Fibroblast of the aortic adventitia (primary cell): ENCODE results near the gene EVA1C. TPM values are rescaled to one million over a fixed set of nuclear protein-coding genes. Genes with fewer than 3 reads are reported as not detected.
A peak's percentile ranks its signal among the peaks of the same experiment; 100 is the strongest.

Source experiments
- DNase-seq: peaks from one replicate; pipeline ENCODE4 v3.0.0-alpha.2; 2010; ENCODE audit warnings: low read depth
- H3K4me3 ChIP-seq: 2 replicates; pipeline ENCODE4 v1.5.1; 2011; ENCODE audit warnings: low read depth, mild to moderate bottlenecking, control low read depth, low read length, moderate library complexity
- CTCF ChIP-seq: IDR thresholded peaks from 2 replicates; pipeline ENCODE4 v1.5.1; 2011; ENCODE audit warnings: mild to moderate bottlenecking, low read length, control low read depth, inconsistent platforms; ENCODE audit not compliant: insufficient read depth
- total RNA-seq: library from RNA; depleted of rRNA; stranded (reverse); fragments of >200 nt; gene quantifications from 2 replicates; pipeline ENCODE4 v1.2.3, GENCODE V29; 2012; ENCODE audit warnings: low replicate concordance

Gene EVA1C
- total RNA-seq, 1 donor = 14.5 TPM

- peak; percentile 47 for DNase-seq
- no peak overlapping the region for H3K4me3 ChIP-seq
- TF ChIP-seq CTCF = no peak
These were observed 41.3 kb upstream of the EVA1C start for GRCh38 chr21:32370998-32371766.

- H3K4me3 ChIP-seq = no peak overlapping the region
- peak; percentile 90 for DNase-seq
- no peak for TF ChIP-seq CTCF
These were observed 40.6 kb upstream of the EVA1C start for GRCh38 chr21:32371913-32372314.

GRCh38 chr21:32372755-32373154, 39.8 kb upstream of the EVA1C start:
- TF ChIP-seq CTCF = no peak
- H3K4me3 ChIP-seq = no peak overlapping the region
- peak; percentile 24 for DNase-seq

- no peak for TF ChIP-seq CTCF
- H3K4me3 ChIP-seq = no peak overlapping the region
- DNase-seq = no peak
These were observed 35.0 kb upstream of the EVA1C start for GRCh38 chr21:32377506-32377905.

- no peak for TF ChIP-seq CTCF
- DNase-seq = no peak
- no peak overlapping the region for H3K4me3 ChIP-seq
These were observed 34.5 kb upstream of the EVA1C start for GRCh38 chr21:32377991-32378390.

- no peak overlapping the region for H3K4me3 ChIP-seq
- no peak for DNase-seq
- no peak for TF ChIP-seq CTCF
These were observed 33.5 kb upstream of the EVA1C start for GRCh38 chr21:32378956-32379355.

GRCh38 chr21:32380940-32381339, 31.6 kb upstream of the EVA1C start:
- TF ChIP-seq CTCF = no peak
- DNase-seq = no peak
- no peak overlapping the region for H3K4me3 ChIP-seq
